Measurements from ENCODE around the gene UNC80.

UNC80 gene

DNA sequence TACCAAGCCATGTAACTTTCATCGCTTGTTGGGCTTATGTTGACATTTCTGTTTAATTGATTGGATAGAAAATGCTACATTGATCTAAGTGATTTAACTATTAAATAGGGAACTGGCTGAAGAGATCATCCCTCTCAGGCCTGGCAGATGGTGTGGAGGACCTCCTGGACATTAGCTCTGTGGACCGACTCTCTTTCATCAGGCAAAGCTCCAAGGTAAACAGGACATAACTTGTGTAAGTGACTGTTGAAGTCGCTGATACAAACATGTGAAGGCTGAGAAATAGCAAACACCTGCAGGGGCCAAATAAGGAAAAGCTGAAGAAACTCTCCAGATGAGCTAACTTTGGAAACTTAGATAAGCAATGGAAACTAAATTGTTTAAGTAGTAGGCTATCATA, 68.8 kb downstream of the UNC80 start:
- no peak overlapping the region for H3K27ac ChIP-seq (ENCODE audit: insufficient read depth, low read depth, low read length, poor library complexity, severe bottlenecking)
- no peaks in the 10 kb centered on the region for H3K9me3 ChIP-seq (ENCODE audit: control insufficient read depth, low read length)
- 92 to 95% methylated on average over 3 of the region's 3 CpGs for WGBS, 2 experiments
- no peaks in the 10 kb centered on the region for H3K4me1 ChIP-seq (ENCODE audit: control insufficient read depth, insufficient read depth, low read length)
- H3K4me3 ChIP-seq (ENCODE audit: insufficient read depth, low read depth, low read length), result no peak overlapping the region
- no peaks in the 10 kb centered on the region for H3K27me3 ChIP-seq (ENCODE audit: control insufficient read depth, insufficient read depth, low read length, poor library complexity, severe bottlenecking)
- no peaks in the 10 kb centered on the region for H3K36me3 ChIP-seq (ENCODE audit: control insufficient read depth, insufficient read depth, low read length)

DNA sequence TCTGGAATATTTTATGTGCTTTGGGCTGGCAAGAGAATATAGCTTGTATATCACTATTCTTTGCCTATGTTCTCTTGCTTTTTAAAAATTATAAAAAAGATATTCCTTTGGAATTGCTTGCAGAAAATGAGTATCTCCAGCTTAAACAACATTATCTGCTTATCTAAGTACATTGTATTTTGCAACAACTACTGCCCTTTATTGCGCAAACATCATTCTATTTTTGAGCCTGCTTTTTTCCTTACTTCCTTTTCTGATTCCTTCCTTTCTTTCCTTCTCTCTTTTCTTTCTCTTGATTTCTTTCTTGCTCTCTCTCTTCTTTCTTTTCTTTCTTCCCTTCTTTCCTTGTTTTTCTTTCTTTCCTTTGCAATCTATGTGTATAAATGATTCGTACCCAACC, 74.0 kb downstream of the UNC80 start:
- no peaks in the 10 kb centered on the region for H3K27me3 ChIP-seq (ENCODE audit: control insufficient read depth, insufficient read depth, low read length, poor library complexity, severe bottlenecking)
- no peak overlapping the region for H3K27ac ChIP-seq (ENCODE audit: insufficient read depth, low read depth, low read length, poor library complexity, severe bottlenecking)
- no peak overlapping the region for H3K4me3 ChIP-seq (ENCODE audit: insufficient read depth, low read depth, low read length)
- no peaks in the 10 kb centered on the region for H3K36me3 ChIP-seq (ENCODE audit: control insufficient read depth, insufficient read depth, low read length)
- WGBS, 2 experiments, result 93% methylated on average over 1 of the region's 2 CpGs
- peaks cover 3% of the 10 kb centered on the region for H3K4me1 ChIP-seq (ENCODE audit: control insufficient read depth, insufficient read depth, low read length)
- H3K9me3 ChIP-seq (ENCODE audit: control insufficient read depth, low read length), result no peaks in the 10 kb centered on the region

GRCh38 chr2:209864716-209865295, 93.2 kb downstream of the UNC80 start:
- Histone ChIP-seq H3K36me3 (ENCODE audit: control insufficient read depth, insufficient read depth, low read length) (no peaks in the 10 kb centered on the region), H3K4me3 (ENCODE audit: insufficient read depth, low read depth, low read length) (no peak overlapping the region), H3K27ac (ENCODE audit: insufficient read depth, low read depth, low read length, poor library complexity, severe bottlenecking) (no peak overlapping the region), H3K9me3 (ENCODE audit: control insufficient read depth, low read length) (peaks cover 3% of the 10 kb centered on the region), H3K4me1 (ENCODE audit: control insufficient read depth, insufficient read depth, low read length) (no peaks in the 10 kb centered on the region), H3K27me3 (ENCODE audit: control insufficient read depth, insufficient read depth, low read length, poor library complexity, severe bottlenecking) (no peaks in the 10 kb centered on the region)
- WGBS, 2 experiments, result 83 to 87% methylated on average over 18 of the region's 18 CpGs

GRCh38 chr2:209868271-209868994, 96.8 kb downstream of the UNC80 start:
- Histone ChIP-seq H3K36me3 (ENCODE audit: control insufficient read depth, insufficient read depth, low read length) (no peaks in the 10 kb centered on the region), H3K27me3 (ENCODE audit: control insufficient read depth, insufficient read depth, low read length, poor library complexity, severe bottlenecking) (no peaks in the 10 kb centered on the region), H3K4me3 (ENCODE audit: insufficient read depth, low read depth, low read length) (no peak overlapping the region), H3K4me1 (ENCODE audit: control insufficient read depth, insufficient read depth, low read length) (peaks cover 1% of the 10 kb centered on the region), H3K27ac (ENCODE audit: insufficient read depth, low read depth, low read length, poor library complexity, severe bottlenecking) (no peak overlapping the region), H3K9me3 (ENCODE audit: control insufficient read depth, low read length) (peaks cover 3% of the 10 kb centered on the region)
- WGBS, 2 experiments, result 97 to 100% methylated on average over 3 to 6 of the region's 6 CpGs

DNA sequence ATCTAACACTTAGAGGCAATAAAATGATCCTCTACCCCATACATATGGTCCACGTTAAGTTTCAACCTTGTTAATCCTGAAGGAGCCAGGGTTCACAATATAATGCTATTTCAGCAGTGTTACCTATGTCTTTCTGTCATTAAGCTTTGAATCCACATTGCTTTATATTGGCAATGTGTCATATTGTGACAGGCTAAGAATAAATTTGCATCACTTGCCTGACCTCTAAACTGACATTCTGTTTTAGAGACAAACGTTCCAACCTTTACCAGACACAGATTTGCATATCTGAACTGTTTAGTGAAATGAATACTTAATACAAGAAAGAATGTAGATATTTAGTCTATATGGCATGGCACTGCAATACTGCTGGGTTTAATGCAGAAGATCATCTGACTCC, 98.4 kb downstream of the UNC80 start:
- WGBS, 2 experiments, result 54 to 79% methylated on average over 1 to 2 of the region's 2 CpGs
- Histone ChIP-seq H3K4me1 (ENCODE audit: control insufficient read depth, insufficient read depth, low read length) (peaks cover 5% of the 10 kb centered on the region), H3K9me3 (ENCODE audit: control insufficient read depth, low read length) (peaks cover 3% of the 10 kb centered on the region), H3K27me3 (ENCODE audit: control insufficient read depth, insufficient read depth, low read length, poor library complexity, severe bottlenecking) (no peaks in the 10 kb centered on the region), H3K36me3 (ENCODE audit: control insufficient read depth, insufficient read depth, low read length) (no peaks in the 10 kb centered on the region), H3K27ac (ENCODE audit: insufficient read depth, low read depth, low read length, poor library complexity, severe bottlenecking) (no peak overlapping the region), H3K4me3 (ENCODE audit: insufficient read depth, low read depth, low read length) (no peak overlapping the region)

- H3K36me3 ChIP-seq (ENCODE audit: control insufficient read depth, insufficient read depth, low read length), result no peaks in the 10 kb centered on the region
- 52 to 53% methylated on average over 9 of the region's 9 CpGs for WGBS, 2 experiments
- H3K4me3 ChIP-seq (ENCODE audit: insufficient read depth, low read depth, low read length), result no peak overlapping the region
- no peaks in the 10 kb centered on the region for H3K9me3 ChIP-seq (ENCODE audit: control insufficient read depth, low read length)
- H3K27me3 ChIP-seq (ENCODE audit: control insufficient read depth, insufficient read depth, low read length, poor library complexity, severe bottlenecking), result no peaks in the 10 kb centered on the region
- peaks cover 5% of the 10 kb centered on the region for H3K4me1 ChIP-seq (ENCODE audit: control insufficient read depth, insufficient read depth, low read length)
- peak overlapping the region; percentile 66 for H3K27ac ChIP-seq (ENCODE audit: insufficient read depth, low read depth, low read length, poor library complexity, severe bottlenecking)
Observed at GRCh38 chr2:209872675-209873074, 101.0 kb downstream of the UNC80 start.

DNA sequence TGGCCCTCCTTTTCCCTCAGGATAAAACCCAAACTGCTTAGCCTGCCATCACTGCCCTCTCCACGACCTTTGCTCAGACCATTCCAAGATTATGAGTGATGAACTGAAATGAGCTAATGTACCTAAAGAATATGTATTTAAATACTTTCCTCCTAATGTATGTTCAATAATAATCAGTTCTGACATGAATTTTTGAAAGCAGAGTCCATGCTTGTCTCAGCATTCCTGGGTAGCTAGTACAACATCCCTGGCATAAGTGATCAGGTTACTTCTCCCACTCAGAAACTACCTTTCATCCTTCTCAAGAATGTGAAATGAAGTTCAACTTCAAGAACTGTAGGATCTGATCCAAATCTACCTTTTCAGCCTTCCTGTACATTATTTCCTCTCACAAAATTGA, 103.6 kb downstream of the UNC80 start:
- peaks cover 5% of the 10 kb centered on the region for H3K4me1 ChIP-seq (ENCODE audit: control insufficient read depth, insufficient read depth, low read length)
- H3K9me3 ChIP-seq (ENCODE audit: control insufficient read depth, low read length), result no peaks in the 10 kb centered on the region
- no peaks in the 10 kb centered on the region for H3K27me3 ChIP-seq (ENCODE audit: control insufficient read depth, insufficient read depth, low read length, poor library complexity, severe bottlenecking)
- no peak overlapping the region for H3K27ac ChIP-seq (ENCODE audit: insufficient read depth, low read depth, low read length, poor library complexity, severe bottlenecking)
- 100% methylated on average over 1 of the region's 1 CpG; no CpG with 5 or more reads in 1 of the 2 experiments for WGBS, 2 experiments
- H3K36me3 ChIP-seq (ENCODE audit: control insufficient read depth, insufficient read depth, low read length), result no peaks in the 10 kb centered on the region
- no peak overlapping the region for H3K4me3 ChIP-seq (ENCODE audit: insufficient read depth, low read depth, low read length)

DNA sequence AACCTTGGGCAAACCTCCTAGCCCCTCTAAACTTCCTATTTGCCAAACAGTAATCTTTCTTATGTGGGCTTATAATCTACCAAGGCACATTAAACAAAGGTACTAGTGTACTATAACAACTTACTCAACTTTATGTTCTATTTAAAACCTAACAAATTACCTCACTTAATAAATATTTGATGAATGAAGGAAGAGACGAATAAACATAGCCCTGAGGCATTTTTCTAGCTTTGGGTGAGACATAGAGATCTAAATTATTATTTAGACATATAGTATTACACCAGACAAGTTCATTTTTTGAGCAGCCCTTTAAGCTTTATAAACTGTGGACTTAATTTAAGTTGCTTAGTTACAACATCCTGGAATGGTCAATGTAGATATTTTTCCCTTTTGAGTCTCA, 104.6 kb downstream of the UNC80 start:
- no CpG with 5 or more reads among the region's 1 CpG for WGBS, 2 experiments
- H3K4me1 ChIP-seq (ENCODE audit: control insufficient read depth, insufficient read depth, low read length), result peaks cover 5% of the 10 kb centered on the region
- H3K9me3 ChIP-seq (ENCODE audit: control insufficient read depth, low read length), result no peaks in the 10 kb centered on the region
- no peak overlapping the region for H3K4me3 ChIP-seq (ENCODE audit: insufficient read depth, low read depth, low read length)
- H3K36me3 ChIP-seq (ENCODE audit: control insufficient read depth, insufficient read depth, low read length), result no peaks in the 10 kb centered on the region
- no peaks in the 10 kb centered on the region for H3K27me3 ChIP-seq (ENCODE audit: control insufficient read depth, insufficient read depth, low read length, poor library complexity, severe bottlenecking)
- H3K27ac ChIP-seq (ENCODE audit: insufficient read depth, low read depth, low read length, poor library complexity, severe bottlenecking), result no peak overlapping the region

DNA sequence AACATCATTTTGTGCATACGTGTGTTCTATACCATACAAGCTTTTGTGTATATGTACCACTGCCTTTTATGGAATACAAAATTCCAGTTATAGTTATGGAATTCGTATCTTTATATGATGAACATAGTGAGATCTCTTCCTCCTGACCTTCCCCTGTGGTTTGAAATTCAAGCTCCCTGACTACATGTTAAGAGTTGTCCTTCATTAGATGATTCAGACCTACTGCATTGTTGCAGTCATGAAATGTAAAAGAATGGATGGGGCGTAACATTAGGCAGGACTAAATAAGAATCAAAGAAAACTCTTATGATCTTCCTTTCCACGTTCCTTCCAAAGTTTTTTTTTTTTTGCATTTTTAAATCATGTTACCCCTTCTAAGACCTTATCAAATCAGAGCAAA, 107.1 kb downstream of the UNC80 start:
- no peaks in the 10 kb centered on the region for H3K36me3 ChIP-seq (ENCODE audit: control insufficient read depth, insufficient read depth, low read length)
- no peak overlapping the region for H3K4me3 ChIP-seq (ENCODE audit: insufficient read depth, low read depth, low read length)
- WGBS, 2 experiments, result 93 to 98% methylated on average over 2 to 4 of the region's 4 CpGs
- H3K27ac ChIP-seq (ENCODE audit: insufficient read depth, low read depth, low read length, poor library complexity, severe bottlenecking), result no peak overlapping the region
- no peaks in the 10 kb centered on the region for H3K27me3 ChIP-seq (ENCODE audit: control insufficient read depth, insufficient read depth, low read length, poor library complexity, severe bottlenecking)
- peaks cover under 1% of the 10 kb centered on the region for H3K4me1 ChIP-seq (ENCODE audit: control insufficient read depth, insufficient read depth, low read length)
- H3K9me3 ChIP-seq (ENCODE audit: control insufficient read depth, low read length), result no peaks in the 10 kb centered on the region

DNA sequence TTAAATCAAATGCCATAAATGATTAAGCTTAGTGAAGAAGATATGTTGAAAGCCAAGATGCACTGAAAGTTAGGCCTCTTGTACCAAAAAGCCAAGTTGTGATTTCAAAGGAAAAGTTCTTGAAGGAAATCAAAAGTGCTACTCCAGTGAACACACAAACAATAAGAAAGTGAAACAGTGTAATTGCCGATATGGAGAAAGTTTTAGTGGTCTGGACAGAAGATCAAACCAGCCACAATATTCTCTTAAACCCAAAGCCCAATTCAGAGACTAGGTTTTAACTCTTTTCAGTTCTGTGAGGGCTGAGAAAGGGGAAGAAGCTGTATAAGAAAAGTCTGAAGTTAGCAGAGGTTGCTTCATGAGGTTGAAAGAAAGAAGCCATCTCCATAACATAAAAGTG, 129.0 kb downstream of the UNC80 start:
- Histone ChIP-seq H3K4me3 (ENCODE audit: insufficient read depth, low read depth, low read length) (no peak overlapping the region), H3K27ac (ENCODE audit: insufficient read depth, low read depth, low read length, poor library complexity, severe bottlenecking) (no peak overlapping the region), H3K36me3 (ENCODE audit: control insufficient read depth, insufficient read depth, low read length) (no peaks in the 10 kb centered on the region), H3K9me3 (ENCODE audit: control insufficient read depth, low read length) (no peaks in the 10 kb centered on the region), H3K27me3 (ENCODE audit: control insufficient read depth, insufficient read depth, low read length, poor library complexity, severe bottlenecking) (no peaks in the 10 kb centered on the region), H3K4me1 (ENCODE audit: control insufficient read depth, insufficient read depth, low read length) (no peaks in the 10 kb centered on the region)
- WGBS, 2 experiments, result 100% methylated on average over 1 of the region's 1 CpG

Data from ectodermal cell (in vitro differentiated cells).